Measurements from ENCODE around the gene COL23A1. TPM values are rescaled to one million over a fixed set of nuclear protein-coding genes. Genes with fewer than 3 reads are reported as not detected.

Gene COL23A1
- total RNA-seq, 1 donor from 2014 or later: 4.3 TPM

DNA sequence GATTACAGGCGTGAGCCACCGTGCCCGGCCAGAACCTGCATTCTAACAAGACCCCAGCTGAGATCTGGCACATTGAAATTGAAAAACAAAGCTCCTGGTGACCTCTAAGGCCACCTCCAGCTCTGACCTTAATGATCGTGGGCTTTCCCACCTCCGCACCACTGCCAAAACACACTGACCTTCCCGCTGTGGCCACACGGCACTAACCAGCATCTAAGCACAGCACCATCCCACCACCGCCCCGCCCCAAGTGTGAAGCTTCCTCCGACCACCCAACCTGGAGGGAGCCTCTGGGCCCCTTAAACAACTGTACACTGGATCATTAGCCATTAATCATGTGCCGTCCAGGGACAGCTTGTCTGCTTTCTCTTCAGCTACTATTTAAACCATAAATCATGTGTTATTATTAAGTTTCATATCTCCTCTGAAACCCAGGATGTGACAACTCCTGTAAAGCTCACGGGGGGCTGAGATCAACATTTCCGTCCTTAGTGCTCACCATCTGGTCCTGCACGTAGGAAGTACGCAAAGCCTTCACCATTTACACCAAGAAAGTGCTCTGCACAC, 80.6 kb downstream of the COL23A1 start:
- no peak overlapping the region for H3K27ac ChIP-seq
- no peaks in the 10 kb centered on the region for H3K36me3 ChIP-seq
- intact Hi-C loops (cut with DNase I): no loop called here
- H3K4me1 ChIP-seq: no peaks in the 10 kb centered on the region
- TF ChIP-seq, protein P1, sequence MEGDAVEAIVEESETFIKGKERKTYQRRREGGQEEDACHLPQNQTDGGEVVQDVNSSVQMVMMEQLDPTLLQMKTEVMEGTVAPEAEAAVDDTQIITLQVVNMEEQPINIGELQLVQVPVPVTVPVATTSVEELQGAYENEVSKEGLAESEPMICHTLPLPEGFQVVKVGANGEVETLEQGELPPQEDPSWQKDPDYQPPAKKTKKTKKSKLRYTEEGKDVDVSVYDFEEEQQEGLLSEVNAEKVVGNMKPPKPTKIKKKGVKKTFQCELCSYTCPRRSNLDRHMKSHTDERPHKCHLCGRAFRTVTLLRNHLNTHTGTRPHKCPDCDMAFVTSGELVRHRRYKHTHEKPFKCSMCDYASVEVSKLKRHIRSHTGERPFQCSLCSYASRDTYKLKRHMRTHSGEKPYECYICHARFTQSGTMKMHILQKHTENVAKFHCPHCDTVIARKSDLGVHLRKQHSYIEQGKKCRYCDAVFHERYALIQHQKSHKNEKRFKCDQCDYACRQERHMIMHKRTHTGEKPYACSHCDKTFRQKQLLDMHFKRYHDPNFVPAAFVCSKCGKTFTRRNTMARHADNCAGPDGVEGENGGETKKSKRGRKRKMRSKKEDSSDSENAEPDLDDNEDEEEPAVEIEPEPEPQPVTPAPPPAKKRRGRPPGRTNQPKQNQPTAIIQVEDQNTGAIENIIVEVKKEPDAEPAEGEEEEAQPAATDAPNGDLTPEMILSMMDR (IDR thresholded peaks at IDR 0.05): no peak
- H3K4me3 ChIP-seq: no peak overlapping the region
- H3K27me3 ChIP-seq: no peaks in the 10 kb centered on the region
- no peak for DNase-seq (ENCODE audit: low spot score in 2 of 2)
- peaks cover 0 to 7% of the 10 kb centered on the region in 2 donors for H3K9me3 ChIP-seq

DNA sequence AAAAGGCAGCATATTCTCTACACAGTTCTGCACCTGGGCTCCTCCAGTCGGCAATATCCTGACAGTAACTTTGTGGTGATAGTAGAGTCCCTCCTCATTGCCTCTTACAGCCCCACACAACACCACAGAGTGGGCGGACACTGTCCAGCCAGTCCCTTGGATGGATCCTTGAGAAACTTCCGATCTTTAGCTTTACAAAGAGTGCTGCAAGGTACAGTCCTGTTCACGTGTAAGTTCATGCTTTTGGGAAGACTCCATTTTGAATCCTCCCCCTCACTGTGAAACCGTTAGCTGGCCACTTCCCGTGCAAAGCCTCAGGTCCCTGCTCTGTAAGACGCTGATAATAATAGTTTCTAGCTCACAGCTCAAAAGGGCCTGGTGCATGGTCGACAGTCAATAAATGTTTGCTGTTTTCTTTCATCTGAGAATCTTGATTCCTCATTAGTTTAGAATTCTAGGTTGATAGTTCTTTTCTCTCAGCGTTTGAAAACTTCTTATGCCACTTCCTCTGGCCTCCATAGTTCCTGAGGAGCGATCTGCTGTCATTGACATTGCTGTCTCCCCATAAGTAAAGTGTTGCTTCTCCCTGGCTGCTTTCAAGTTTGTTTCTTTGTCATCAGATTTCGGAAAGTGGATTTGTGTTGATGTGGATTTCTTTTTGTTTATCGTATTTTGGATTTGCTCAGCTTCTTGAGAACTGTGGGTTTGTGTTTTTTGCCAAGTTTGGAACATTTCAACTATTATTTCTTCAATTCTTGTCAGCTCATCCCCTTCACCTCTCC, 82.9 kb downstream of the COL23A1 start:
- no peaks in the 10 kb centered on the region for H3K9me3 ChIP-seq
- intact Hi-C loops (cut with DNase I): no loop called here
- no peak overlapping the region for H3K27ac ChIP-seq
- no peak for DNase-seq (ENCODE audit: low spot score in 2 of 2)
- no peaks in the 10 kb centered on the region for H3K4me1 ChIP-seq
- no peak overlapping the region for H3K4me3 ChIP-seq
- H3K27me3 ChIP-seq: no peaks in the 10 kb centered on the region
- TF ChIP-seq, protein P1 (IDR thresholded peaks at IDR 0.05): no peak
- no peaks in the 10 kb centered on the region for H3K36me3 ChIP-seq

DNA sequence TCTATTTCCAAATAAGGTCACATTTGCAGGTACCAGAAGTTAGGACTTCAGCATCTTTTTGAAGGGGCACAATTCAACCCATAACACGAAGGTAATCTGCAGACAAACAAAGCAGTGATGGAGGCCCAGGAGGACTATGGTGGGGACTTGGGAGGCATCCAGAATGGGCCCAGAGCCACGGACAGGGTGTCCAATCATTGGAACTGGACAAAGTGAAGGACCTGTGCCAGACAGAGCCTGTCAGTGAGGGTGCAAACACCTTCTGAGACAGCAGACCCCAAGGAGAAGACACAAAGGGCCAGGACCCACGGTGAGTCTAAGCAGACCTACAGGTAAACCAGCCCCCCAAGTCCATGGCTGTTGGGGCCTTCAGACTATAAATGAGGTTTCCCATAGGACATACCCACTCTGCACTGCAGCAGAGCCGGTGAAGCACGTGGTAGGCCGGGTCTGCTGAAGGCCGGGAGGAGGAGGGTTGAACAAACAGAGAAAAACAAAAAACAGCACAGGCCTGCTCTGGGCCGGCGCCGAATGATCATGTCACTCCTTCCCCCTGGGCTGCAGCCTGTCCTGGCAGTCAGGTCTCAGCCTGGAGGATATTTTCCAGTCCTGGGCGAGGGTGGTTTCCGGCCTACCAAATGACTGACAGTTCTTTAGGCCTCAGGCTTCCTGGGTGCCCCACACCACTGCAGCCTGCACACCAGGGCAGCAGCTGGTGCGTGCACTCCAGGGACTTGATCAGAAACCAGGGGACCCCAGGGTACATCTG, 84.4 kb downstream of the COL23A1 start:
- intact Hi-C loops (cut with DNase I): no loop called here
- H3K27me3 ChIP-seq: no peaks in the 10 kb centered on the region
- H3K9me3 ChIP-seq: no peaks in the 10 kb centered on the region
- TF ChIP-seq, protein P1 (IDR thresholded peaks at IDR 0.05): no peak
- H3K4me3 ChIP-seq: no peak overlapping the region
- H3K4me1 ChIP-seq: no peaks in the 10 kb centered on the region
- DNase-seq (ENCODE audit: low spot score in 2 of 2): no peak
- H3K36me3 ChIP-seq: no peaks in the 10 kb centered on the region
- H3K27ac ChIP-seq: no peak overlapping the region

DNA sequence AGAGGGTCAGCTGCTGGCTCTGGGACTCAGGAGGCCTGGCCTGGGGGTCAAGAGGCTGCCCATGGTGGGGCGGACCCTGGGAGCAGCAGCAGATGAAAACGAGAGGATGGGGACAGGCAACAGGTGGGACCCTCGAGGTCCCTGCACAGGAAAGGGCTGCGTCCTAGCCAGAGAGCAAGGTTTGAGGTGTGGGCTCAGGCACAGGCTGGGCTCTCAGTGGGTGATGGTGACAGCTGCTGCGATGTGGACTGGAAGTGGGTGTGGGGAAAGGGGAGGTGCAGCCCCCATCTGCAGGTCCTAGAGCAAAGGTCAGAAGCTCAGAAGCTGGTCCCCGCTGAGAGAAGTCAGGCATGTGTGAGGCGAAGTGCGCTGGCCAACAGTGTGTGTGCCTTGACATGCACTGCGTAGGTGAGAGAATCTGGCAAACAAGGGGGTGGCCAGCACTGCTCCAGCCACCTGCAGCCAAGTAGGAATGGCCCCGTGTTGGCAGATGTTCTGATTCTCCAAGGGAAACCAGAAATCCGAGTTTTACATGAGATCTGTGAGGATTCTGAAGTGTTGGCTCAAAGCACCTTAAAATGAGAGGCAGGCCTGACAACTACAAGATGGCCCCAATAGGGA, 85.7 kb downstream of the COL23A1 start:
- no peaks in the 10 kb centered on the region for H3K27me3 ChIP-seq
- no peaks in the 10 kb centered on the region for H3K9me3 ChIP-seq
- H3K27ac ChIP-seq: no peak overlapping the region
- H3K4me1 ChIP-seq: no peaks in the 10 kb centered on the region
- TF ChIP-seq, protein P1 (IDR thresholded peaks at IDR 0.05): no peak
- H3K36me3 ChIP-seq: no peaks in the 10 kb centered on the region
- intact Hi-C loops (cut with DNase I): no loop called here
- no peak overlapping the region for H3K4me3 ChIP-seq
- no peak for DNase-seq (ENCODE audit: low spot score in 2 of 2)

DNA sequence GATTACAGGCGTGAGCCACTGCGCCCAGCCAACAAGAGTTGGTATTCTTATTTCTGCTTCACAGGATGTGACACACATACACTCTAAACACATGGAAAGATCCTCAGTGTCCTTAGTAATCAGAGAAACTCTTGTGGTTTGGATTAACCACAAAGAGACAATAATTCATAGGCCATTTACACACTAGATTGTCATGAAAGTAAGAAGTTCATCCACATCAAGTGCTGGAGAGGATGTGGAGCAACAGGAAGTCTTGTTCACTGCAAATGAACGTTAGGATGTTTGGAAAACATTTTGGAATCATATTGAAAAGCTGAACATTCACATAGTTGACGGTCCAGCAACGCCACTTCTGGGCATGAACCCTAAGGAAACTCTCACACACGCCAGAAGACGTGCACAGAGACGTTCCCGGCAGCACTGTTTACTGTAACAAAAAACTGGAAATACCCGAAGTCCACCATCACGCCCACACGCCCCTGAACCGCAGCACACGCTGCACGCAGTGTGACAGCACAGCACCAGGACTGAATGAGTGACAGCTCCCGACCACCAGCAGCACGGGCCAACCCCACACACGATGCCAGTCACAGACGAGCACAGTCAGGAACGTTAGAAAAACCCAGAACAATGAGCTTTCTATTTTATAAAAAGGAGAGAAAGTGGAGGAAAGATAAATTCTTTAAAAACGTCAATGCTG, 87.6 kb downstream of the COL23A1 start:
- no peaks in the 10 kb centered on the region for H3K9me3 ChIP-seq

More for the DNA sequence above, 87.6 kb downstream of the COL23A1 start:
- DNase-seq (ENCODE audit: low spot score in 2 of 2): no peak
- intact Hi-C loops (cut with DNase I): no loop called here
- H3K36me3 ChIP-seq: no peaks in the 10 kb centered on the region
- H3K27me3 ChIP-seq: no peaks in the 10 kb centered on the region
- no peak overlapping the region for H3K27ac ChIP-seq
- no peak overlapping the region for H3K4me3 ChIP-seq
- TF ChIP-seq, protein P1 (IDR thresholded peaks at IDR 0.05): no peak
- H3K4me1 ChIP-seq: no peaks in the 10 kb centered on the region

Data from ascending aorta (tissue), 2 donors.